Left kidney (tissue), 2 donors: ENCODE data around the gene MAPK14. TPM values are rescaled to one million over a fixed set of nuclear protein-coding genes. Genes with fewer than 3 reads are reported as not detected.

Experiments
- DNase-seq: peaks from one replicate; pipeline ENCODE4 v3.0.0-alpha.2; 2013
- polyA plus RNA-seq: library from polyadenylated mRNA; unstranded; fragments of 120-200 nt; gene quantifications from one replicate; pipeline ENCODE4 v1.2.1, GENCODE V29; 2013; ENCODE audit not compliant: insufficient read length

The MAPK14 gene
- polyA plus RNA-seq, 1 donor: 56.6 TPM

DNA sequence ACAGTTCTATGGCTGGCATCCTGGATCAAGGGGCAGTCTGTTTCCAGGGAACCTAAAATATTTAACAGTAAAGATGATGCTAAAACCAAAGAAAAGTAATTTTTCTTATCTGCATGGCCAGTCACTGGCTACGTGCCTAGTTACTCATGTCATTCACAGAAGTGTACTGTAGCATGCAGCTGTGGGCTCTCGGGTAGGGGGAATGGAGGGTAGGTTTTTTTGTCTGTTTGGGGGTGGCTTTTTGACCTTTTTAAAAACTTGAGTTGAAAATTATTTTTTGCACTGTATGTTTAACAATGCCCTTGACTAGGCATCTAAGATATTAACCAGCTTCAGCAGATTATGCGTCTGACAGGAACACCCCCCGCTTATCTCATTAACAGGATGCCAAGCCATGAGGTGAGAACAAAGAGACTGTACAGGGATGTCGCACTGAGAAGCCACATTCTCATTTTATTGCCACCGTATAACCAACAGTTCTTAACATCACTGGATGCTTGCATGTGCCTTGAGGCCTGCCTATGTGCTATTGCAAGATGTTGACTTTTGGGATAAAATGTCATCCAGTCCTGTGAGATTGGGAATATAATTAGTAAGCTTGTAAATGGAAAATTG lies 72.4 kb downstream of the MAPK14 start:
- no peak for DNase-seq

GRCh38 chr6:36101691-36102090 lies 74.1 kb downstream of the MAPK14 start:
- no peak for DNase-seq

GRCh38 chr6:36102853-36103252 lies 75.2 kb downstream of the MAPK14 start:
- DNase-seq: no peak

- DNase-seq: no peak
Measured at GRCh38 chr6:36104836-36105235, 77.2 kb downstream of the MAPK14 start.

DNA sequence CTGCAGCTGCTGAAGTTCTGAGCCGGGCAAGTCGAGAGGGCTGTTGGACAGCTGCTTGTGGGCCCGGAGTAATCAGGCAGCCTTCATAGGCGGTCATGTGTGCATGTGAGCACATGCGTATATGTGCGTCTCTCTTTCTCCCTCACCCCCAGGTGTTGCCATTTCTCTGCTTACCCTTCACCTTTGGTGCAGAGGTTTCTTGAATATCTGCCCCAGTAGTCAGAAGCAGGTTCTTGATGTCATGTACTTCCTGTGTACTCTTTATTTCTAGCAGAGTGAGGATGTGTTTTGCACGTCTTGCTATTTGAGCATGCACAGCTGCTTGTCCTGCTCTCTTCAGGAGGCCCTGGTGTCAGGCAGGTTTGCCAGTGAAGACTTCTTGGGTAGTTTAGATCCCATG lies 81.5 kb downstream of the MAPK14 start:
- DNase-seq: no peak

GRCh38 chr6:36110050-36110449 lies 82.4 kb downstream of the MAPK14 start:
- no peak for DNase-seq

- no peak for DNase-seq
Measured at GRCh38 chr6:36110863-36111262, 83.3 kb downstream of the MAPK14 start.

GRCh38 chr6:36111526-36111925 lies 83.9 kb downstream of the MAPK14 start:
- no peak for DNase-seq

DNA sequence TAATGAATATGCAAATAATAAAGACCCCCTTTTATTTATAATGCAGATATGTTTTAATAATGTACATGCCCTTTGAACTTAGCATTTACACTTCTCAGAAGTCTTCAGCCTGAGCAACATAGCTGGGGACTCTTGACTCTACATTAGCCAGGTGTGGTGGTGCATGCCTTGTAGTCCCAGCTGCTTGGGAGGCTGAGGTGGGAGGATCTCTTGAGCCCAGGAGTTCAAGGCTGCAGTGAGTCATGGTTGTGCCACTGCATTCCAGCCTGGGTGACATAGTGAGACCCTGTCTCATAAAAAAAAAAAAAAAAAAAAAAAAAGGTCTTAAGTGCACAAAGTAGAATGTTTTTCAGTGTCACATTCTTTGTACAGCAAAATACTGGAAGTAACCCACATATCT lies 85.4 kb downstream of the MAPK14 start:
- DNase-seq: no peak

DNA sequence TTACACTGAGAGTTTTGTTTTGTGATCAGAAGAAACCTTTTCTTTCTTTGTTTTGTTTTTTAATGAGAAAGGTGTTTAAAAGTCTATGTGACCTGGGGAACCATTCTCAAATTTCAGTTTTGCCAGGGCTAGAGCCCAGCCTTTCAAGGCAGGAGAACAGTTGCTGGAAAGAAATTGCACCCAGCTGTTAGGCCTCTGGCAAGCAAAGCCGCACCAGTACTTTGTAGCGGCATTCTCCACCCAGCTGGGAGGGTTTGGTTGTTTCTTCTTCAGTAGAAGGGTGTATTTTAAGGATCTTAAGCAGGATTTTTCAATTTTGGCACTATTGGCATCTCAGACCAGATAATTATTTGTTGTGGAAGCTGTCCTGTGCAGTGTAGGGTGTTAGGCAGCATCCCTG lies 86.1 kb downstream of the MAPK14 start:
- no peak for DNase-seq

DNA sequence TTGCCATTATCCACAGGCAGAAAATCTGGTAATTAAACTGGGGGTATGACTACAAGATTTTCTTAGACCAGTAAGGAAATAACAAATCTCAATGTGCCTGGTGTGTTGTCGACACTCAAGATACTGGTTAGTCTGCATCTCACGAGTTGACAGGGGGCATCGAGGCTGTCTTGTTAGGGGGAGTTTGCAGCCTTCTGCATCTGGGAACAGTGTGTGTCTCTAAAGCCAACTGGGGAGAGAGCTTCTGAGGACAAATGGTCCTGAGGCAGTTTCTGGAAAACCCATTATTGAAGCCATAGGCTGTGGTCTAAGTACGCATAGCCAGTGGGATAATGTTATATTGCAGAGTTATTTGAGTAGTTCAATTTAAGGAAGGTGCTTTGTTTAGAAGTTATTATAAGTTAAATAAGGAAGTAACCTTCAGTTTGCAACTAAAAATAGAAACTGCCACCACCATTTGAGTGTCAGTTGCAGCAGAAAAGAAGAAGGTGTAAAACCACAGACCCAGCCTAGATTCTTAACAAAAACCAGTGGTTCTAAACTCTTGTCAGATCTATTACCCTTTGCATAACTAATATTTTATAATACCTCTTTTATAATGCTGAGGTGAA lies 87.3 kb downstream of the MAPK14 start:
- DNase-seq: no peak

DNA sequence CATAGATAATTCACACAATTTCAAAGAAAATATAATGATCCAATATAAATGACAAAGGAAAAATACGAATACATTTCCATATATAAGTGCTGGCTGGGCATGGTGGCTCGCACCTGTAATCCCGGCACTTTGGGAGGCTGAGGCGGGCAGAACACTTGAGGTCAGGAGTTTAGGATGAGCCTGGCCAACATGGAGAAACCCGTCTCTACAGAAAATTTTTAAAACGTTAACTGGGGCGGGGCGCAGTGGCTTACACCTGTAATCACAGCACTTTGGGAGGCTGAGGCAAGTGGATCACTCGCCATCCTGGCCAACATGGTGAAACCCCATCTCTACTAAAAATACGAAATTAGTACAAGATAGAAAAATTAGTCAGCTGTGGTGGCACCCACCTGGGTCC lies 87.8 kb downstream of the MAPK14 start:
- no peak for DNase-seq

- DNase-seq: no peak
Measured at GRCh38 chr6:36116066-36116864, 88.7 kb downstream of the MAPK14 start.

- DNase-seq: no peak
Measured at GRCh38 chr6:36116943-36117342, 89.3 kb downstream of the MAPK14 start.

DNA sequence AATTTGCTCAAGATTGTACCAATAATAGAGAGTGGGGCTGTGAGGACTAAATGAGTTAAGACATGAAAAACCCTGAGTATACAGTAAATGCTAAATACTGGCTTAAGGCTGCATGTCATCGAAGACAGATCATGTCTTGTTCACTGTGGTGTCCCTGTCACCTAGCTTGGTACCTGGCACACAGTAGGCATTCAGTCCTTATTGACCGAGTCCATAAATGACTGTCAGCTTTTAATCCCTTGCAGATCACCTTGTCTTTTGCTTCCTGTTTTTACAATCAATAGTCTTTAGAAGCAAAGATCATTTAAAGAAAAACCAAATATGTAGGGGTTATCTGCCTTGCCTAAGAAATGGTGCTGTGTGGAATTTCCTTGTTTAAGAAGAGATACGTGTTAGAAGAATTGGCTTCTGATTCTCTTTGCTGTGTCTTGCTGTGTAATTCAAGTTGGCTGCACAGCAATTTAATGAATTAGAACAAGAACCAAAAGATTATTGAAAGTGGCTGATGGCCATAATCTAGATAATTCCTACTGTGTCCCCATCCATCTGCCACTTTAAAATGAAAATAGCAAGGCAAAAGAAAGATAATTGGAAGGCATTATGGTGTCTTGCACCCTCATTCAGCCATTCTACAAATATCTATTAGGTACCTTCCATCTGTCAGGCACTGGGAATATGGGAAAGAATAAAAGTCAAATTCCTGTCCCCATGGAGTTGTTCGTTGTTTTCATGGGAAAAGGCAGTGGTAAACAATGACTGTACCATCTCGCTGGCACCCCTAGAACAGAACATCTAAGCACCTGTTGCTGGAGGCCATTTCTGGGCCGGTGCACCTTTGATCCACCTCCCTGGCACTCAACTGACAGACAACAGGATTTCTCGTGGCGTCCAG lies 90.3 kb downstream of the MAPK14 start:
- DNase-seq: no peak

DNA sequence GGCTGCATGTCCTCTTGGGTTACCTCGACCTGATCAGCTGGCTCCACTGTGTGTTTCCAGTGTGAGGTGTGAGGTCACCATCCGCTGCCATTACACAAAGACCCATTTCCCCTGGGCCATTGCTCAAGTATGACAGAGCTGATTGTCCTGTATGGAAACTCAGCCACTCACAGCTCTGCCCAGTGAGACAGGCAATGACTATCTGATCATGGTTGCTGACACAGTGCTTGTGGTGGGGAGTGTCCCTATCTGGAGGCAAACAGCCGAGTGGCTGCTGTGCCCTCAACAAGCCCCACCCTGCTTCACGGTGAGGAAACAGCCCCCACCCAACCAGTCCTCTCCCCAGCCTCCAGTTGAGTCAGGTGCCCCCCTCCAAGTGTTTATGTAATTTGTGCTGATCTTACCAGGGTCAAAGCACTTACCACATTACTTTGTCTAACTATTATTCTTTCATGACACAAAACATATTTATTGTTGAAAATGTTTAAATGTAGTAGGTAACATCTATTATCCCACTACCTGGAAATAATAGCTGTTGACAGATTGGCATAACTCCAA lies 91.0 kb downstream of the MAPK14 start:
- DNase-seq: no peak

DNA sequence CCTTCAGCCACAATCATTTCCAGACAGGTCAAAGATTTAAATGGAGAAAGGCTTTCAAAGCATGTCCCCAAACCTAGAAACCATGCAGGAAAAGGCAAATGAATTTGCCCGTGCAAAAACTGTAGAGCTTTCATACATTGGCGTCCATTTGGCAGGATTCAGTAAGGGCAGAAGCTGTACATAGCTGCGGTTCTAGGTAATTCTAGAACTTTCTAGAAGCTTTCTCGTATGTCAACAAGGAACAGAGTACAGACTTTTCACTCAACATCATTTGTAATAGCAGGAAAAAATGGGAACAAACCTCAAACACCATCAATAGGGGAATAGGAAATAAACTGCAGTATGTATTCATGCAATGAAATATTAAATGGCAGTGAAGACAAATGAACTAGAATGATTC lies 91.6 kb downstream of the MAPK14 start:
- DNase-seq: no peak

DNA sequence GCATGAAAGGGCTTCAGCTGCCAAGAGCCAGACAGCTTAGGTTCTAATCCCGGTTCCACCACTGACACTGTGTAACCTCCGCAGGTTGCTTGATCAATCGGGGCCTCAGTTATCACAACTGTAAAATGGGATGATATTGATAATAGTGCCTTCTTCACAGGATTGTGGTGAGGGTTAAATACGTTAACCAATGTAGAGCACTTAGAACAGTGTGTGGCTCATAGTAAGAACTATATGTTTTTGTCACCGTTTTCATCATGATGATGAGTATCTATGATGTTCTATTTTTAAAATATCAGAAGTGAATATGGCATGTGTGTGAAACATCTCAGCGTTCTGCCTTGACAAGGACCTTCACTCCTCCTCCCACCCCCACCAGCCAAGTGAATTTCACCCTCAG lies 92.4 kb downstream of the MAPK14 start:
- DNase-seq: no peak

GRCh38 chr6:36120539-36120938 lies 92.9 kb downstream of the MAPK14 start:
- no peak for DNase-seq

DNA sequence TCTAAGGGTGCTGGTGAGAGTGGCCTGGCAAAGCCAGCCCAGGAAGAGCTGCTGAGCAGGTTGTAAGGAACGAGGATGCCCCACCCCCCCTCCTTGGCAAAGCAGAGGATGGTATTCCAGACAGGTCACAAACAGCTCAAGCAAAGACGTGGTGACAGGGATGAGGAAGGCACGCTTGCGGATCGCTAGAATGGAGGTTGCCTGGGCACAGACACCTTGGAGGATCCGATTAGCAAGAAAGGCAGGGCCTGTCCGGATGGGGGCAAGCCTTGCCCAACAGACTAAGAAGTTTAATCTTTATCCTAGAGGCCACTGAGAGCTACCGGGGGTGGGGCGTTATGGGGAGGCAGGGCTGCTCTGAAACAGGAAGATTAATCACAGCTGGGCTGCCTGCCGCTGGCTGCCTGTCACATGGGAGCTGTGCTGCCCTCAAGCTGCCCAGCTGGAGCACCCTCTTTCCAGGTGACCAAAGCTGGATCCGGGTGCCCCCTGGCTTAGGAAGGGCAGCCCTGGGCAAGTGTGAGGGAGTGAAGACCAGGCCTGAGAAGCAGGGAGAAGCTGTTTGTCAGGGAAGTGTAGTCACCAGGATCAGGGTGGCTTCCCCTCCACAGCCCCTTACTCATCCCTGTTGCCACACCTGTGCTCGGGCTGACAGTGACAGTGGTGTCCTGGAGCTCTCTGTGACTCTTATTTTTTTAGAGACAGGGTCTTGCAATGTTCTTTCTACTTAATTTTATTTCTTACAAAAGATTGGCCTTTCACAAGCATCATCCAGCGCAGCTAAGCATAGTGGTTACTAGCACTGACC lies 93.6 kb downstream of the MAPK14 start:
- no peak for DNase-seq

GRCh38 chr6:36121787-36122494 lies 94.3 kb downstream of the MAPK14 start:
- DNase-seq: no peak
